ENCODE results near the gene SERINC1.

Gene SERINC1

DNA sequence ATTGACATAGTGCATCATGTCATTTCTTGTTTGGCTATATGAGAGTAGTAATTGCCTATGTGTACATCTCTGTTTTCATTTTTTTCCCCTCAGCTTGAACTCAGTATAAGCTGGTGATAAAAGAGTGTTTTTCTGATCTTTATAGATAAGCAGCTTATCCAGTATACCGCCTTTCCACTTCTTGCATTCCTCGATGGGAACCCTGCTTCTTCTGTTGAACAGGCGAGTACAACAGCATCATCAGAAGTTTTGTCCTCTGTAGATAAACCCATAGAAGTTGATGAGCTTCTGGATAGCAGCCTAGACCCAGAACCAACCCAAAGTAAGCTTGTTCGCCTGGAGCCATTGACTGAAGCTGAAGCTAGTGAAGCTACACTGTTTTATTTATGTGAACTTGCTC is 39.8 kb downstream of the SERINC1 start:
- DNase-seq, result no peak

GRCh38 chr6:122429323-122429722 is 42.3 kb downstream of the SERINC1 start:
- no peak for DNase-seq

DNA sequence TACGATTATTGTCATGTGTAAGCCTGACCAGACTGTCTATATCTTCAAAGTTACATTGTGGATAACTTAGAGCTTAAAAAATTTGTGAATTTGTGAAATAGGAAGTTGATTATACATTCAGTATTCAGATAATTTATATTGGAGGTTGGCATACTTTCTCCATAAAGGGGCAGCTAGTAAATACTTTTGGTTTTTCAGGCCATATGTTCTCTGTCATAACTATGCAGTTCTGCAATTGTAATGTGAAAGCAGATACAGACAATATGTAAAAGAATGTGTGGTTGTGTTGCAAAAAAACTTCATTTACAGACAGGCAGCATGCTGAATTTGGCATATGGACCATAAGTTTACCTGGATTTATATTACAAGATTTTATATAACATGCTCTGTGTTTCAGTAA is 42.8 kb downstream of the SERINC1 start:
- DNase-seq, result peak; percentile 4

GRCh38 chr6:122426597-122426996 is 45.0 kb downstream of the SERINC1 start:
- no peak for DNase-seq

GRCh38 chr6:122423734-122424133 is 47.9 kb downstream of the SERINC1 start:
- DNase-seq, result no peak

- no peak for DNase-seq
These were observed 48.9 kb downstream of the SERINC1 start for GRCh38 chr6:122422614-122423267.

GRCh38 chr6:122422003-122422402 is 49.6 kb downstream of the SERINC1 start:
- no peak for DNase-seq

DNA sequence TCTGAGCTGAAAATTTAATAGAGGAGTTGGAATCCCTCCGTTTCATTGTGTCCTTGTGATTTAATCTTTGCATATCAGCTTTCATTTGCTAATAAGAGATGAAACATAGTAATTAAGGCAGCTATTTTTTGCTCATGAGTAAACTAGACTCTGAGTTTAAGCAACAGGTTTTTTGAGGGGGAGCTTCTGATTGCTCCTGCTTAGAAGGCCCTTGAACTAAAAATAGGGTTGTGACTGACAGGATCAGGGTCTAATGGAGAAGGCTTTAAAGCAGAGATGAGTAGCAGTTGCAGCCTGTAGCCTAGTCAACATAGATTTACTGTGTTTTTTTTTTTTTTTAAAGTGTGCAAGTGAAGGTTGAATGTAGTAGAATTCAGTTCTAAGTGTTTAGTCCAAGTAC is 54.8 kb downstream of the SERINC1 start:
- DNase-seq, result no peak

DNA sequence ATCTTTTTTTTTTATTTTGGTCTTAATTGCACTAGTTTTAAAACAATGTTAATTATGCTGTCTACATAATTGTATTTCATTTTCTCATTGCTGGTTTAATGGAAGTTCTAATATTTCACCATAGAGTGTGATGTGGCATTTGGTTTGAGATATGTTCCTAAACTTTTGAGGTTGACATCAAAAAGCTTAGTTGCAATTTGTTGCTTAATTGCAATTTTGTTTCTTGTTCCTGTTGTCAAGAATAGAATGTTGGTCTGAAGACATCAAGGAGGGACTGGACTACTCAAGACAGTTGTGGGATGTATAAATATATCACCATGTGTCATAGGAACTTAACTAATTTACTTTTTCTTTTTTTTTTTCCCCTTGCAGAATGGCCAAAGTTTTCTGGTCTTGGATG is 59.6 kb downstream of the SERINC1 start:
- no peak for DNase-seq

DNA sequence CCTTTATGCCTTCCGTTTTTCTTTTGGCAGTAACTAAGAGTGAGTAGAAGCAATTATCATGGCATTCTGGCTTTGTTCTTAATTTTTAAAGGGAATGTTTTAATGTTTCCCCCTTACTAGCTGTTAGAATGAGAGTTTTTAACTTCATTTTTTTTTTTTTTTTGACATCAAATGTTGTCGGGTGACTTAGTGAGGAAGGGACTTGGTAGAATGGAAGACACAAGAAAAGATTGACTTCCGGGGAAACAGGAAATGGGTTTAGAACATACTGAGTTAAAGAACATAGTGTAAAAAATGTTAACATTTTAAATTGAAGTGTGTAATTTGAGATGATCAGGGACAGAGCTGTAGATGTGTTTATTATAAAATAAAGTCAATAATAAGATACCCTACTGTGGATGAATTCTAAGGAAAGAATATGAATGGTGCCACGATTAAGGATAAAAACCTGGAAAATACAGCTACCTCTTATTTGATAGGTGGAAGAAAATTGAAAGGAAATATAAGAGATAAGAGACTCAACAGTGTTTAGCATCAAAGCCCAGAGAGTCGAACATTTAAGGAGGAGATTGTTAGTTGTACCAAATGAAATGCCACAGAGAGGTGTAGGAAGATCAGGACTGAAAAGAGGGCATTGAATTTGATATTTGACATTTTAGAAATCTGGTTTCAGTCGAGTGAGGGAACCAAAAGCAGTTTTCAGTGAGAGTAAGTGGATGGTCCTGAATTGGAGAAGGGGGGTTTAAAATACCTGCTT is 62.7 kb downstream of the SERINC1 start:
- no peak for DNase-seq

DNA sequence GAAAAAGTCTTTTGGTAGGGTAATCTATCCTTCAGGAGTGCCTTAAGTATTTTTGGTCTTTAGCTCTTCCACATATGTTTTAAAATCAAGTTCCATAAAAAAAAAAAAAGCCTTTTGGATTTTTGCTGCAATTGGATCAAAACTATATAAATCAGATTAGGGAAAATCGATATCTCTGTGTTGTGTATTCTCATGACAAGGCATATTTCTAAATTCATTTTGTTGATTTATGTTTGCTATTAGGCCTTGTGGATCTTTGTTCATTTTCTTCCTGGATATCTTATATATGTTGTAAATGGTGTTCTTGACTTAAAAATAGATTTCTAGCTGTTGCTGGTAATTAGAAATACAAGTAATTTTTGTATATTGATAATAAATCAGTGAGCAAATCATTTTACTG is 63.4 kb downstream of the SERINC1 start:
- no peak for DNase-seq

DNA sequence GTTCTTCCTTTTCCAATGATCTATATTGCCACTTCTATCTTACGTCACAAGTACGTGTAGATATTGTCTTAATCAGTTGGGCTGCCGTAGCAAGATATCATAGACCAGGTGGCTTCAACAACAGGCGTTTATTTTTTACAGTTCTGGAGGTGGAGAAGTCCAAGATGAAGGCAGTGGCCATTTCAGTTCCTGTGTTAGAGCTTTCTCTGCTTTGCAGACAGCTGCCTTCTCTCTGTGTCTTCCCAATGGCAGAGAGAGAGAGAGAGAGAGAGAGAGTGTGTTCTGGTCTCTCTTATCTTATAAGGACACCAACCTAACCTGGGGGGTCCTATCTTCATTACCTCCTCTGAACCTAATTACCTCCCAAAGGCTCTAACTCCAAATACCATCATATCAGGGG is 63.9 kb downstream of the SERINC1 start:
- no peak for DNase-seq

- DNase-seq, result no peak
These were observed 65.4 kb downstream of the SERINC1 start for GRCh38 chr6:122406187-122406586.

DNA sequence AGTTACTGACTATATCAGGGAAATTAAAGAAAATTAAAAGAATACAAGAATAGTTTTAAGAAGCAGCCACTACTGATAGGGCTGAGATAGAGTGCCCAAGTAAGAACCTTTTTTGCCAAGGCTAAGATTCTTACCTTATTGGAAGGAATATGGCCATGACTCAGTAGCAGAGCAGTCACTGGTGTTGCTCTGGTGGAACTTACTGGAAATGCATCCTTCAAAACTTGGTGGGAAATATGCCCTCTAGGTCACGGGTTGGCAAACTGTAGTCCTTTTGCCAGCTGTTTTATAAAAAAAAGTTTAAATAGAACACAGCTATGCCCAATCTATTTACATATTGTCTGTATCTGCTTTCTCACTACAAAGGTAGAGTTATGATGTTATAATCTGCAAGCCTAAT is 66.2 kb downstream of the SERINC1 start:
- DNase-seq, result no peak

DNA sequence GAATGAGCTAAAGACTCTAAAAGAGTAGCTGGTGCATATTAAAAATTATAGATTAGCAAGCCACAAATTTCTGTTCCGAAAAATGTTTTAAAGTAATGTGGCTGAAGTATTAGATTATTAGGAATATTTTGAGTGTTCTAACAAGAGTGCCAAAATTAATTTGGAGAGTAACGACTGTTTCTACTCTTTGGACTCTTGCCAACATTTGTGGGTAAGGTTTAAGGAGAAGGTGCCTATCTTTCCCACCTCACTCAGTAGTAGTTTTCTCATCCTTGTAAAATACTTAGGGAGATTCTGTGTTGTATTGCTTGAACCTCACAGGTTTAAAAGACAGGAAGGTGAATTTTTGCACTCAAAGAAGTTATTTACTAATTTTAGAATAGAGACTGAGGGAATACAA is 67.2 kb downstream of the SERINC1 start:
- no peak for DNase-seq

DNA sequence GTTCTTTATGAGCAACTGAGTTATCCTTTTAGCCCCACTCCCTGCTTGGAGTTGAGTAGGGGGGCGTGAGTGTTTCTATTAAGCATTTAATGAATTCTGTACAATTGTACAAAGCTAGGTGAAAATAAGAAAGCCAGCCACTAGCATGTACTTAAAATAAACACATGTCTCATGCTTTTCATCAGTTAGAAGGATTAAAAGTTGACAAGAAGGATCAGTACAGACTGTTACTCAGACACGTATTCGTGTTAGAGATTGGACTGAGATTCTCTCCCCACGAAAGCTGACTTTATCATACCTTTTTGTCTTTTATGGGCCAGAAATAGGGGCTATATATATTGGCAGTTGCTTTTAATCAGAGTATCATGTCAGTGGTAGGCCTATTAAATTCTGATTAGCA is 70.5 kb downstream of the SERINC1 start:
- DNase-seq, result no peak

DNA sequence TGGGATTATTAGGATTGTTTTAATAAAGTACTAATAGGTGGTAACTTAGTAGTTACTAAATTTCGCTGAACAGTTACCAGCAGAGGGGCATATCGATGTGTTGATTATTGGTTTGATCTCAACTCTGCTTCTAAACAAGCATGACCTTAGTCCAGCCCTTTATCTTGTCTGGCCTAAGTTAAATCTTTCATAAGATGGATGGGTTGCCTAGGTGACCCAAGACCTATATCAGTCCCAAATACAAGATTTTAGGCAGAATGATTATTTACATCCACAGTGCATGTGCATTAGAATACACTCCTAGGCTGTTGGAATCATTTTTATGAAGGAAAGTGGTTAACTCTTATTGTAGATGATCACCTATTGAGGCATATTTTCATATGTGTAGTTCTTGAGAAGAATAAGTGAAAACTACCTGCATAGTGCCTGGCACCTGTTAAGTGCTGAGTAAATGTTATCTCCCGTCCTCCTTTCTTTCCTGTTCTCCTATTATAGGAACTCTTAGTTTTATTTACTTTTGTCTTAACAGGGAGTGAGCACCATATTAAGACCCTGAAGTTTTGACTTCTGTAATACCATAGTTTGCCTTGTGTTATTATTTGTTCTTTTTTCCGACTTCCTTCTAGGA is 71.0 kb downstream of the SERINC1 start:
- peak; percentile 4 for DNase-seq

DNA sequence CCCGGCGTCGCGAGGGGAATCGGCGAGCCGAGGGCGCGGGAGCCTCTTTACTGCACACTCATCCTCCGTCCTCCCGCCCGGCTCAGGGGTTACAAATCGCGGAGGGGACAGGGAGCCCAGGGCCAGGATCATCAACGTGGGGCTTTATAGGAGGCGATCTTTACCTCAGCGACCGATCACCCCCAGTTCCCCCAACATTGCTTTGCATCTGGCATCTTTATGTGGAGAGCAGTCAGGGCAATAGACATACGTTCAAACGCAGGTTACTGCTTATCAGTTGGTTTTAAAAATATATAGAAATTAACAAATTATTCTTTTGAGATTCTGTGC is 71.5 kb downstream of the SERINC1 start:
- peak; percentile 30 for DNase-seq

DNA sequence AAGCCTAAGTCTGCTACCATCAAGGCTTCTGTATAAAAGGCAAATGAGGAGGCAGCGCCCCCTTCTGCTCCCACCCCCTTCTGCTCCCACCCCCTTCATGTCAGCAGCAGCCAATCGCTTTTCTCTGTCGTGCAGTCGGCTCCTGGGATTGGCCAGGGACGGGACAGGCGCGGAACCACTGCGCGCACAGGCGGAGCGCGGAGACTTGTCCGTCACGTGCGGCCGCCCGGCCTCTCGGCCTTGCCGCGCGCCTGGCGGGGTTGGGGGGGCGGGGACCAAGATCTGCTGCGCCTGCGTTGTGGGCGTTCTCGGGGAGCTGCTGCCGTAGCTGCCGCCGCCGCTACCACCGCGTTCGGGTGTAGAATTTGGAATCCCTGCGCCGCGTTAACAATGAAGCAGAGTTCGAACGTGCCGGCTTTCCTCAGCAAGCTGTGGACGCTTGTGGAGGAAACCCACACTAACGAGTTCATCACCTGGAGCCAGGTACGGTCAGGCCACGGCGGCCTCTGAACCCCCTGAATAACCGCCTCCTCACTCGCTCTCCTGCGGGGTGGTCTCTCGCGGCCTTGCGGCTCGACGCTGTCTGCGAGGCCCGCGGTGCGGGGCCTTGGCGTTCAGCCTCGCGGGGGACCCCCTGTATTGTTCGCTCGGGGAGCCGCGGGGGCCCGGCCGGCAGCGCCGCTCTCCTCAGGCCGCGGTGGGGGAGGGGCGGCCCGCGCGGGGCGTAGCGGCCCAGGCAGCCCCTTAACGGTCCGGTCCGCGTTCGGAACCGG is 72.1 kb downstream of the SERINC1 start, which contains the start of gene HSF2:
Gene HSF2, plus strand, starts transcription at position 305 of the 773 bp plus-strand sequence. Its CDS starts 86 bp downstream, at position 391.
- peak; percentile 98 for DNase-seq

DNA sequence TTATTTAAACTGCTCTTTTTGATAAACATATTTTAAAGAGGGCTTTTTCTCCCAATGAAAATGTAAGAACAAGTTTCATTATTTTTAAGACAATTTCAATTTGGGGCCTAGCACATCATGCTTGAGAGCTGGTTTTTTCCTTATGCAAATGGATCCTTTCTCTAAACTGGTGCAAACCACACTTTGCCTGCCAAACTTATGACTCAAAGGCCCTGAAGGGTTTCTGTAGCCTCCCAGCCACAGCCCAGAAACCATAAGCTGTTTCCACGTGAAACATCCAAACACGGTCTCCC is 72.6 kb downstream of the SERINC1 start:
- DNase-seq, result no peak

DNA sequence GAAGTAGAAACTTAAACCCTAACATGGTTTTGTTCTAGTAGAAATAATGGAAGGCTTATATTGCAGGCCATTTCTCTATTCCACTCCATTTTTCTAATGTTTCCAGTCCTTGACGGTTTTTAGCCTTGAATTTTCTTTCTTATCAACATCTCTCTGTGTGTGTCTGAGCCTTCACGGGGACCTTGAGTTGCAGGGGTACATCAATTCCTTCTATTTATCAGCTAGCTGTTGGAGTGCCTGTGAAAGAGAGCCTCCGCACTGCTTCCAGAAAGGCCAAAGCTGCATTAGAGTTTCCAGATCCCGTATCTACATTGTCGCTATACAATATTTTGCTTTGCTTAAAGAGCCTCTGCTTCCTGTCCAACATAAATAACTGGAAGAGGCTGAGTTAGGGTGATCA is 77.6 kb downstream of the SERINC1 start:
- no peak for DNase-seq

GRCh38 chr6:122393351-122393896 is 78.2 kb downstream of the SERINC1 start:
- no peak for DNase-seq

All from EL (cell line).